Karpas-422 (cell line): ENCODE data around the gene DENND5A. TPM values are rescaled to one million over a fixed set of nuclear protein-coding genes. Genes with fewer than 3 reads are reported as not detected.

Experiments
- DNase-seq: peaks from one replicate; pipeline ENCODE4 v3.0.0-alpha.2; 2015
- H2AFZ ChIP-seq: fragments of 200-600 bp; sonication (generic); 2 replicates; pipeline ENCODE4 v1.6.1; 2014; ENCODE audit warnings: antibody characterized with exemption, low read length, mixed read lengths
- H3K27ac ChIP-seq: fragments of 200-600 bp; sonication (generic); 2 replicates; pipeline ENCODE4 v1.5.1; 2014; ENCODE audit warnings: mild to moderate bottlenecking, low read length, moderate library complexity
- H3K27me3 ChIP-seq: fragments of 200-600 bp; sonication (generic); 2 replicates; pipeline ENCODE4 v1.6.1; 2014; ENCODE audit warnings: low read length, mixed read lengths
- H3K36me3 ChIP-seq: fragments of 200-600 bp; sonication (generic); 2 replicates; pipeline ENCODE4 v1.6.1; 2014; ENCODE audit warnings: low read length, mixed read lengths; ENCODE audit not compliant: insufficient read depth
- H3K4me1 ChIP-seq: fragments of 200-600 bp; sonication (generic); 2 replicates; pipeline ENCODE4 v1.6.1; 2014; ENCODE audit warnings: mild to moderate bottlenecking, low read length, mixed read lengths
- H3K4me2 ChIP-seq: fragments of 200-600 bp; sonication (generic); 2 replicates; pipeline ENCODE4 v1.6.1; 2014; ENCODE audit warnings: low read length, low read depth, mild to moderate bottlenecking; ENCODE audit not compliant: poor library complexity, severe bottlenecking
- H3K4me3 ChIP-seq: fragments of 200-600 bp; sonication (generic); 2 replicates; pipeline ENCODE4 v1.5.1; 2014; ENCODE audit warnings: mild to moderate bottlenecking, antibody characterized with exemption, low read length, mixed read lengths
- H3K79me2 ChIP-seq: fragments of 200-600 bp; sonication (generic); 2 replicates; pipeline ENCODE4 v1.6.1; 2014; ENCODE audit warnings: mild to moderate bottlenecking, low read length, mixed read lengths
- H3K9ac ChIP-seq: fragments of 200-600 bp; sonication (generic); 2 replicates; pipeline ENCODE4 v1.6.0; 2014; ENCODE audit warnings: low read length
- H3K9me2 ChIP-seq: fragments of 200-600 bp; sonication (generic), shearing (Covaris generic); replicated peaks from 2 replicates; pipeline ENCODE4 v1.6.0; 2014; ENCODE audit warnings: mild to moderate bottlenecking, low read length, moderate library complexity; ENCODE audit not compliant: insufficient read depth
- H3K9me3 ChIP-seq: fragments of 300-700, 200-600 bp; sonication (generic); 2 replicates; pipeline ENCODE4 v1.6.1; 2014; ENCODE audit warnings: low read length, mixed read lengths
- H4K20me1 ChIP-seq: fragments of 200-600 bp; sonication (generic); 2 replicates; pipeline ENCODE4 v1.6.1; 2014; ENCODE audit warnings: mild to moderate bottlenecking, antibody characterized with exemption, low read length, low read depth; ENCODE audit not compliant: insufficient read depth
- total RNA-seq: library from RNA; depleted of rRNA; stranded (reverse); fragments of >200 nt; shearing (Covaris generic); gene quantifications from 2 replicates; pipeline ENCODE4 v1.2.3, GENCODE V29; 2014; ENCODE audit warnings: low replicate concordance

The DENND5A gene
- total RNA-seq, 1 experiment from 2014 or later = 57.3 TPM

DNA sequence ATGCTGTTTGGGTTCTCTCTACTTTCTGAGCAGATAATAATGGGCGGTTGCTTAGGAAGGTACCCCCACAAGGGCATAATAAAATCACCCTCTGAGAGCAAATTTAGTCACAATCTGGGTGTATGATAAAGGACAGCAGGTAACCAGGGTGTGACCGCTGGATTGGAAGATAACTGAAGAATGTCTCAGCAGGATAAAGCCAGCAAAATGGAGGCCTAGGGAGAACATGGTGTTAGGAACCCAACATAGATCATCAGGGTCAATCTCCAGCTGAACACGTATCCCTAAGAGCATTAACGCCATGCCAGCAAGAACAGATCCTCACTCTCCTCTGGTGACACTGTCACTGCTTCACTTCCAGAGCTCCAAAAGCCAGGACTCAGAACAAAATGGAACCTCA lies 109.2 kb downstream of the DENND5A start:
- Histone ChIP-seq H3K9ac (no peak overlapping the region), H3K27ac (no peak overlapping the region), H3K4me2 (no peak overlapping the region), H3K27me3 (no peaks in the 10 kb centered on the region), H3K4me3 (no peak overlapping the region), H3K79me2 (no peaks in the 10 kb centered on the region), H3K9me2 (no peaks in the 10 kb centered on the region), H3K9me3 (no peaks in the 10 kb centered on the region), H2AFZ (no peak overlapping the region), H4K20me1 (no peaks in the 10 kb centered on the region), H3K36me3 (peaks cover 3% of the 10 kb centered on the region; the same call in 1 of the 2 replicates), H3K4me1 (no peaks in the 10 kb centered on the region)
- DNase-seq = no peak

DNA sequence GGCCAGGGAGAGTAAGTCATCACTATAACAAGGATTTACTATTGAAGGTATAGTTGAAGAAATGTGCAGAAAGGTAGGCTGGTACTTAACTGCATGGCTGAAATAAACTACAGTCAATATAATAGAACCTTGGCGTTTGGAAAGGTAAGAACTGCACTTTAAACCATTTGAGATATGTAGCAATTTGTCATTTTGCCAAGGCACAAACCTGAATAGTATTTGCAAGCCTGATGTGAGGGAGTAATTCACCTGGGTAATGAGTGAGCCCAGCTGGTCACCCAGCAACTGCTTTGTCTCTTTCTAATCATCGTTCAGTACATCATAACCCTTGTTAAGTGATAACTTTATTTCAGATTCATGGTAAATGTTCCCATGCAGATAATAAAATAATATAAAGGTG lies 111.5 kb downstream of the DENND5A start:
- H2AFZ ChIP-seq = no peak overlapping the region
- no peak for DNase-seq
- H3K27me3 ChIP-seq = no peaks in the 10 kb centered on the region
- H3K4me1 ChIP-seq = peaks cover 2% of the 10 kb centered on the region
- H3K9me3 ChIP-seq = no peaks in the 10 kb centered on the region
- H3K4me3 ChIP-seq = no peak overlapping the region
- no peak overlapping the region for H3K27ac ChIP-seq
- H3K9me2 ChIP-seq = no peaks in the 10 kb centered on the region
- H4K20me1 ChIP-seq = no peaks in the 10 kb centered on the region
- no peak overlapping the region for H3K9ac ChIP-seq
- H3K36me3 ChIP-seq = no peaks in the 10 kb centered on the region
- no peaks in the 10 kb centered on the region for H3K79me2 ChIP-seq
- no peak overlapping the region for H3K4me2 ChIP-seq

GRCh38 chr11:9151631-9152030 lies 113.5 kb downstream of the DENND5A start:
- Histone ChIP-seq H3K9ac (no peak overlapping the region), H3K36me3 (no peaks in the 10 kb centered on the region), H3K79me2 (no peaks in the 10 kb centered on the region), H3K4me1 (peaks cover 11% of the 10 kb centered on the region), H3K27me3 (no peaks in the 10 kb centered on the region), H3K9me3 (no peaks in the 10 kb centered on the region), H4K20me1 (no peaks in the 10 kb centered on the region), H3K27ac (no peak overlapping the region), H3K4me3 (no peak overlapping the region), H3K9me2 (no peaks in the 10 kb centered on the region), H3K4me2 (no peak overlapping the region), H2AFZ (no peak overlapping the region)
- no peak for DNase-seq

DNA sequence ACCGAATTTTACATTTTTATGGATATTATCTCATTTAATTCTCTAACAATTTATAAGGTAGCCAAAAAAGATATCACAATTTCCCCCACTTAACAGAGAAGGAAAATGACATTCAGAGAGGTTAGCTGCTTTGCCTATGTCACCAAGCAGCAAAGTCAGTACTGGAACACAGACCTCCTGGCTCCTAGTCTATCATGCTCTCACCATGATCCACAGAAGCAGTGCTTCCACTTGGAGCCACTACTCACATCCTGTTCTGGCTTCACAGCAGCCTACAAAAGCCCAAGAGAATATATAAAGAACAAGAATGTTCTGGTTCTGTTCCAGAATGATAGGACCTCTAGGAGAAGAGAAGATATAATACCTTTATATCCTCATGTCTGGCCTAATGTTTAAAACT lies 114.2 kb downstream of the DENND5A start:
- Histone ChIP-seq H3K4me3 (no peak overlapping the region), H2AFZ (no peak overlapping the region), H3K9me2 (no peaks in the 10 kb centered on the region), H3K9me3 (no peaks in the 10 kb centered on the region), H3K9ac (no peak overlapping the region), H3K27ac (no peak overlapping the region), H4K20me1 (no peaks in the 10 kb centered on the region), H3K4me1 (peaks cover 11% of the 10 kb centered on the region), H3K79me2 (no peaks in the 10 kb centered on the region), H3K27me3 (no peaks in the 10 kb centered on the region), H3K4me2 (no peak overlapping the region), H3K36me3 (no peaks in the 10 kb centered on the region)
- DNase-seq = no peak

DNA sequence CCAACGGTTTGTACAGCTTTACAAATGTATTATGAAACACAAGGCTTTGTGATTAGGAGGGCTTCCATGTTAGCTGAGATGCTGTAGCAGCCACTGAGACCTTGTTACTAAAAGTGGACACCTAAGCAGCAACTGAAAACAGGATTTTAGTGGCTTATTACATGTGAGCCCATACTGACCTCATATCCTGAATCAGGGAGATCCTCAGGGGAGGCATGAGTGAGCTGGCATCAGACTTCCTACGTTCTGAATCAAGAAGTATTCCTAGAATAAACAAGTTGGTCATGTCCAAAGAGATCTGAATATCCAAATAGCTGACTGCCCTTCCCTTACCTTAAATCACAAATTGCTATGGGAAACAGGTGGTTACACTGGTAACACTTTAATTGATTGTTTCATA lies 114.6 kb downstream of the DENND5A start:
- Histone ChIP-seq H3K27ac (no peak overlapping the region), H4K20me1 (no peaks in the 10 kb centered on the region), H3K9me2 (no peaks in the 10 kb centered on the region), H3K27me3 (no peaks in the 10 kb centered on the region), H2AFZ (no peak overlapping the region), H3K9ac (no peak overlapping the region), H3K9me3 (no peaks in the 10 kb centered on the region), H3K36me3 (no peaks in the 10 kb centered on the region), H3K4me1 (peaks cover 11% of the 10 kb centered on the region), H3K4me3 (no peak overlapping the region), H3K4me2 (no peak overlapping the region), H3K79me2 (no peaks in the 10 kb centered on the region)
- no peak for DNase-seq

- no peaks in the 10 kb centered on the region for H4K20me1 ChIP-seq
- no peaks in the 10 kb centered on the region for H3K36me3 ChIP-seq
- H2AFZ ChIP-seq = no peak overlapping the region
- no peak overlapping the region for H3K4me3 ChIP-seq
- H3K9ac ChIP-seq = no peak overlapping the region
- H3K9me2 ChIP-seq = no peaks in the 10 kb centered on the region
- H3K79me2 ChIP-seq = no peaks in the 10 kb centered on the region
- no peaks in the 10 kb centered on the region for H3K27me3 ChIP-seq
- no peaks in the 10 kb centered on the region for H3K9me3 ChIP-seq
- no peak overlapping the region for H3K27ac ChIP-seq
- H3K4me1 ChIP-seq = peaks cover 11% of the 10 kb centered on the region
- no peak overlapping the region for H3K4me2 ChIP-seq
- DNase-seq = no peak
Observed at GRCh38 chr11:9148727-9149126, 116.4 kb downstream of the DENND5A start.

DNA sequence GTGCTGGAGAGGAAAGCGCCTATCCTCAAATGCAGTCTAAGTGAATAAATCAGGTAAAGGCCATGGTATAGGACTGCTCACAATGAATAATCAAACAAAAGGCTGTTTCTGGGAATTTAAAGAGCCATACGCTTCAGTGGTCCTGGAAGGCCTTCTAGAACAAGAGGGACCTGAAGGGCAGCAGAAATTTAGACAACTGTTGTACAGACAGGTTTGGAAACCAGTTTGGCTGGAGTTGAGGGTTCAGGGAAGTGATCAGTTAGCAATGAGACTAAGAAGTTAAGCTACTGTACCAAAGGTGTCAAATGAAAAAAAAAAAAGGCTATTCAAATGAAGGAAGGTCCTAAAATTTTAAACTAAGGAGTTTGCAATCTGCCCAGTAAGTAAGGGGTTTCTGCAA lies 117.1 kb downstream of the DENND5A start:
- Histone ChIP-seq H3K27me3 (no peaks in the 10 kb centered on the region), H3K9me2 (no peaks in the 10 kb centered on the region), H4K20me1 (no peaks in the 10 kb centered on the region), H3K9ac (no peak overlapping the region), H3K27ac (no peak overlapping the region), H3K9me3 (no peaks in the 10 kb centered on the region), H3K4me3 (no peak overlapping the region), H2AFZ (no peak overlapping the region), H3K36me3 (no peaks in the 10 kb centered on the region), H3K4me1 (peaks cover 11% of the 10 kb centered on the region), H3K4me2 (no peak overlapping the region), H3K79me2 (no peaks in the 10 kb centered on the region)
- DNase-seq = no peak

DNA sequence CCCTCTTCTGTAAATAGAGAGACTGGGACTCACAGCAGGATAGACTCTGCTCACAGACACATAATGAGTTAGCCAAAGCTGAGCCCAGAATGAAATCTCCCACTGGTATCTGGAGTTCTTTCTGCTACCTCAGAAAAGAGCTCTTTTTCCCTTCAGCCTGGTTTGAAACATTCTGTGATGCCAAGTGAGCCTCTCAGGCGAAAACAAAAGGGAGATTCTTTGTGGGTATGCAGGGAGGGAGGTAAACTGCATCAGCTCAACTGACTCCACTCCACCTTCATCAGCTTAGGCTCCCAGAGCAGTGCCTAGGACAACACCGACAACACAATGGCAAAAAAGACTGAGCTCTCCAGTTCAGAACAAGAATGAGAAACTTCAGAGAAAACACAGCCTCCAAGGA lies 118.7 kb downstream of the DENND5A start:
- Histone ChIP-seq H3K4me1 (peaks cover 11% of the 10 kb centered on the region), H3K27me3 (no peaks in the 10 kb centered on the region), H2AFZ (no peak overlapping the region), H3K9me2 (no peaks in the 10 kb centered on the region), H4K20me1 (no peaks in the 10 kb centered on the region), H3K4me3 (no peak overlapping the region), H3K9ac (no peak overlapping the region), H3K9me3 (no peaks in the 10 kb centered on the region), H3K36me3 (no peaks in the 10 kb centered on the region), H3K27ac (no peak overlapping the region), H3K79me2 (no peaks in the 10 kb centered on the region), H3K4me2 (no peak overlapping the region)
- no peak for DNase-seq

GRCh38 chr11:9145283-9145682 lies 119.9 kb downstream of the DENND5A start:
- H3K4me1 ChIP-seq = peaks cover 11% of the 10 kb centered on the region
- H3K36me3 ChIP-seq = no peaks in the 10 kb centered on the region
- no peaks in the 10 kb centered on the region for H4K20me1 ChIP-seq
- H3K27ac ChIP-seq = no peak overlapping the region
- no peaks in the 10 kb centered on the region for H3K9me2 ChIP-seq
- H3K79me2 ChIP-seq = no peaks in the 10 kb centered on the region
- no peak overlapping the region for H3K9ac ChIP-seq
- no peaks in the 10 kb centered on the region for H3K9me3 ChIP-seq
- no peak overlapping the region for H3K4me2 ChIP-seq
- H2AFZ ChIP-seq = no peak overlapping the region
- DNase-seq = no peak
- H3K4me3 ChIP-seq = no peak overlapping the region
- H3K27me3 ChIP-seq = no peaks in the 10 kb centered on the region
